ENCODE measurements around the gene MEMO1.
"Not testable (repeated sequence)": the region's sequence is repeated elsewhere in the genome, so short reads cannot be mapped to it uniquely, and the experiment has no call there.

The MEMO1 gene

DNA sequence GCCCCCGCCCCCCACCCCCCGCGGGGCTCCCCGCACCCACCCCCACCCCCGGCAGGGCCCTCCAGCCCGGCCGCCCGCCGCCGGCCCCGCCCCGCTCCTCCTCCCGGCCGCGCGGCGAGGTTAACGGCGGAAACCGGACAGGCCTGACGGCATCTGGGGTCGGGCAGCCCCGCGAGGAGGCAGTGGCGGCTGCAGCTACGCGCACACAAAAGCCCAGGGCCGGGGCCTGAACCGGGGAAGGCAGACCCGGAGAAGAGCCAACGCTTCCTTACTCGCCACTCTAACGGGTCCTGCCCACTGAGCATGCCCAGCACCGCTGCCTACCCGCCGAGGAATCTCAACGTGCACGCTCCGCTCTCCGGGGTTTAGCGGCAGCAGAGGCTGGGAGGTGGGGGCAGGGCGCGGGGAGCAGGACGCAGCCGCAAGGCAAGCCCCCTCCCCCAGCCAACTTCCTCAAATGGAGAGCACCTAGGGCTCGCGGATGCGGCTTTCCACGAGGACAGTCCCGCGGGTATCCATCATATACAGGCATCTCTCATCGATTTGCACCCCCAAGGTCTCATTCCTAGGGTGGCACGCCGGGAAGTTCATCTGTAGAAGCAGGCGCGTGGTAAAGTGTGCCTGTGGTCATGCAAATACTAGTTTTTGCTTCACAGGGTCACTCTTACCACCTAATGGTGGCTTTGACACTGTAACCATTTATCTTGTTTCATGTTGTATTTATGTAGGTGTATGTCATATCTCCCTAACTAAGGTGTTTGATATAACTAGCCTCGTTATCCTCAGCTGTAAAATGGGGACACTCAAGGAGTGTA, at the start of gene MEMO1:
Gene MEMO1 (minus strand): TSS at position 339 of the 815 bp plus-strand sequence. CDS start 761 bp downstream, outside the sequence.
- DNase-seq (ENCODE audit: low read depth, low spot score) = peak; percentile 98

DNA sequence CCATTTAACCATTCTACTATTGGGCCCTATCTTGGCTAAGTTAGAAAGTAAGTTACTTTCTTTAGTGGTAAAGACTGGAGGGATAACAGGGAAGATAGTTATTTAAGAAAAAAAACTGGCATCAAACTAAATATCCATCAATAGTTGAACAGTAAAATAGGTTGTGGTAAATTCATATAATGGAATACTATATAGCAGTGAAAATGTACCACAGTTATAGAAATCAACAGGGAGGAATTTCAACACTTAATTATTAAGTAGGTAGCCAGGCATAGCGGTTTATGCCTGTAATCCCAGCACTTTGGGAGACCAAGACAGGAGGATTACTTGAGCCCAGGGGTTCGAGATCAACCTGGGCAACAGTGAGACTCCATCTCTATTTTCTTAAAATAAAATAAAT, 49.5 kb upstream of the MEMO1 start:
- DNase-seq (ENCODE audit: low read depth, low spot score) = no peak

DNA sequence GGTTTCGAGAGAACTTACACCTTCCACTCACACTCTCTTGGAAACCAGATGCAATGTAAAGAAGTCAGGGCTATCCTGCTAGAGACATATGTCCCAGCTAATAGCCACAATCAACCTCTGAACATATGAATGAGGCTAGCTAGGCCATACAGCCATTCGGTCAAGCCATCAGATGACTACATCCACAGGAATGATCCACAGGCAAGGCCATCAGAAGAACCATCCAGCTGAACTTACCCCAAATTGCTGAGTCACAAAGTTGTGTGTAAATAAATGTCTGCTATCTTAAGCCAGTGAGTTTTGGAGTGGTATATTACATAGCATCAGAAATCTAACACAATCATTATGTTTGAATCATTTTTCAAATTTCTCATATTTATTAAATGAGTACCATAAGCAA, 47.3 kb upstream of the MEMO1 start:
- DNase-seq (ENCODE audit: low read depth, low spot score) = peak; percentile 16

DNA sequence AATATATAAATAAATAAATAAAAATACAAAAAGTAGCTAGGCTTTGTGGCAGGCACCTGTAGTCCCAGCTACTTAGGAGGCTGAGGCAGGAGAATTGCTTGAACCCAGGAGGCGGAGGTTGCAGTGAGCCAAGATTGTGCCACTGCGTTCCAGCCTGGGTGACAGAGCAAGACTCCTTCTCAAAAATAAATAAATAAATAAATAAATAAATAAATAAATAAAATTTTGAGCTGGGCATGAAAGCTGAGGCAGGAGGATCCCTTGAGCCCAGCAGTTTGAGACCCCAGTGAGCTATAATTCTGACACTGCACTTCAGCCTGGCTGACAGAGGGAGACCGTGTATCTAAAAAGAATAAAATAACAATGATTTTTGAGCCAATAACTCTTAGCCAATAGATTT, 43.8 kb upstream of the MEMO1 start:
- not testable (repeated sequence) for DNase-seq (ENCODE audit: low read depth, low spot score)

DNA sequence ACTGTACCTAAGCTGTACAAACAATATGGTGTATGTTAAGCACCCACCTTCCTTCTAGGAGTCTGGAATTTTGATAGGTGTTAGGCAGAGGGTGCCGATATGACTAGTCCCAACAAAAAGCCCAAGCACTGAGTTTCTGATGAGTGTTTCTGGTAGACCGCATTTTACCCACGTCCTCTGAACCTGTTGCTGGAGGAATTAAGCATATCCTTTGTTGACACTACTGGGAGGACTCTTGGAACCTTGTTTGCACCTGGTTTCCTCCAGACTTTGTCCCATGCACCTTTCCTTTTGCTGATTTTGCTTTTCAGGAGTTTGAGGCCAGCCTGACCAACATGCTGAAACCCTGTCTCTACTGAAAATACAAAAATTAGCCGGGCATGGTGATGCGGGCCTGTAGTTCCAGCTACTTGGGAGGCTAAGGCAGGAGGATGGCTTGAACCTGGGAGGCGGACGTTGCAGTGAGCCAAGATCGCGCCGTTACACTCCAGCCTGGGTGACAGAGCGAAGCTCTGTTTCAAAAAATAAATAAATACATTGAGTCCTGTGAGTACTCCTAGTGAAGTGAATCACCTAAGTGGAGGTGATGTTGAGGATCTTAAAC, 41.1 kb upstream of the MEMO1 start:
- no peak for DNase-seq (ENCODE audit: low read depth, low spot score)

DNA sequence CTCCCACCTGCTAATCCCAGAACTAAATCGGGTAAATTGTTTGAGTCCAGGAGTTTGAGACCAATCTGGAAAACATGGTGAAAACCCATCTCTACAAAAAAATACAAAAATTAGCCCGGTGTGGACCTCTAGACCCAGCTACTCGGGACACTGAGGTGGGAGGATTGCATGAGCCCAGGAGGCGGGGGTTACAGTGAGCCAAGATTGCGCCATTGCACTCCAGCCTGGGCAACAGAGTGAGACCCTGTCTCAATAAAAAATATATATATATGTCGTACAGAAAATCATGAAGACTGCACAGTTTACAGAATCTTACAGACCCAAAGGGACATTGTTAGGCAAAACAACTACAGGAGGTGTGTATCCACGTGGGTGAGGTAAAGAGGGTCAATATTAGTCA, 32.8 kb upstream of the MEMO1 start:
- no peak for DNase-seq (ENCODE audit: low read depth, low spot score)

DNA sequence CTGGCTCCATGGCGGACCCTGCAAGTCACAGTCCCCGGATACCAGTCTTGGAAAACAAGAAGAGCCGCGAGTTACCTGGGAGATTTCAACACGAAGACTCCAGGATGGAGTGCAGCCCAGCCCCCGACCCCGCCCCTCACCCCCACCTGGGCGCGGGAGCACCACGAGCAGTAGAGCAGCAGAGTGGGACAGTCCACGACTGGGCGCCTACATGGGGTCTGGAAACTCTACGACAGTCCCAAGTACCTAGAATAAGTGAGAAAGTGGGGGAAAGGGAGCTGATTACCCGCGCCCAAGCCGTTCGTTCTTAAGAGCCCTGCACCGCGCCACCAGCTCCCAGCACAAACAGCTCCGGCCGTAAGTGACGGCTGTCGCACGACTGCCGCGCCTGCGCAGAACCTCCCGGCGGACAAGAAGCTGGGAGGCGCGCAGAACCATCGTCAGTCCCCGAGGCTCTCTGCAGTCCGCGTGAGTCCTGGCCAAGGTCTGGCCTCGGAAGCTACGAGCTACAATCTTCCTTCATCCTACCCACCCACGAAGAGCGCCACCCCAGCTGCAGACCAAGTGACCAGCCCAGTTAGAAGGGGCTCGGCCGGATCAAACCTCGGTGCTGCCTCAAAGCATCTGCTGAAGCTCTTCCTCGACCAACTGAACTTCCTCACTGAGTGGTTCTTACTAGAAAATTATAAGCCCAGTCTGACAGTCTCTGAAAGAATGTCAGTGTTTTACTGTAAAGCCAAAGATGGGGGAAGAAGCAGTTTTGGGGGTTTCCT, 28.8 kb upstream of the MEMO1 start, which contains the start of gene DPY30:
Gene DPY30 (minus strand): TSS at position 359 of the 773 bp plus-strand sequence. CDS start 349 bp downstream, at position 10.
- peak; percentile 97 for DNase-seq (ENCODE audit: low read depth, low spot score)

DNA sequence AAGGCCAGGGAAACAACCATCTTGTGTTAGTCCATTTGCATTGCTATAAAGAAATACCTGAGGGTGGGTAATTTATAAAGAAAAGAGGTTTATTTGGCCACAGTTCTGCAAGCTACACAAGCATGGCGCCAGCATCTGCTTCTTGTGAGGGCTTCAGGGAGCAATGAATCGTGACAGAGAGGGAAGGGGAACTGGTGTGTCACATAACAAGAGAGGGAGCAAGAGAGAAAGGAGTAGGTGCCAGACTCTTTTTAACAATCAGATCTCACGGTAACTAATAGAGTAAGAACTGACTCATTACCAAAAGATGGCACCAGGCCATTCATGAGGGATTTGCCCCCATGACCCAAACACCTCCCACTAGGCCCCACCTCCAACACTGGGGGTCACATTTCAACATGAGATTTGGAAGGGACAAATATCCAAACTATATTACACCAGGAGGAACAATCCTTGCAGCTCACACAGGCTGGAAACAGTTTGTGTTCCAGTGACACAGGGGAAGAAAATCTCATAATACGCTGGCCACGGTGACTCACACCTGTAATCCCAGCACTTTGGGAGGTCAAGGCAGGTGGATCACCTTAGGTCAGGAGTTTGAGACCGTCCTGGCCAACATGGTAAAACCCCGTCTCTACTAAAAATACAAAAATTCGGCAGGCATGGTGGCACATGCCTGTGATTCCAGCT, 23.5 kb upstream of the MEMO1 start:
- DNase-seq (ENCODE audit: low read depth, low spot score) = peak; percentile 39

DNA sequence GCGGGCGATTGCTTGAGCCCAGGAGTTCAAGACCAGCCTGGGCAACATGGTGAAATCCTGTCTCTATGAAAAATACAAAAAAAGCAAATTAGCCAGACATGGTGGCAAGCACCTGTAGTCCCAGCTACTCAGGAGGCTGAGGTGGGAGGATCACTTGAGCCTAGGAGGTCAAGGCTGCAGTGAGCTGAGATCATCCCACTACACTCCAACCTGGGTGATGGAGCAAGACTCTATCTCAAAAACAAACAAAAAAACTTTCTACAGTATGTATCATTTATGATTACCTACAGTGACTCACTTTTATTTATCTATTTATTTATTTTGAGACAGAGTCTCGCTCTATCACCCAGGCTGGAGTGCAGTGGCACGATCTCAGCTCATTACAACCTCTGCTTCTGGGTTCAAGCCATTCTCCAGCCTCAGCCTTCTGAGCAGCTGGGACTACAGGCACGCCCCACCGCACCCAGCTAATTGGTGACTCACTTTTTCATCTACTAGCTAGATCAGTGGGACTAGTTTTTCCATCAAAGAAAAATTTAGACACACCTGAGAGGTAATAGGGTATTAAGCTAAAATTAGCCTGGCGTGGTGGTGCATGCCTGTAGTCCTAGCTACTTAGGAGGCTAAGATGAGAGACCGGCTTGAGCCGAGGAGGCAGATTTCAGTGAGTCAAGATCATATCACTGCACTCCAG, 8.1 kb upstream of the MEMO1 start:
- peak; percentile 26 for DNase-seq (ENCODE audit: low read depth, low spot score)

DNA sequence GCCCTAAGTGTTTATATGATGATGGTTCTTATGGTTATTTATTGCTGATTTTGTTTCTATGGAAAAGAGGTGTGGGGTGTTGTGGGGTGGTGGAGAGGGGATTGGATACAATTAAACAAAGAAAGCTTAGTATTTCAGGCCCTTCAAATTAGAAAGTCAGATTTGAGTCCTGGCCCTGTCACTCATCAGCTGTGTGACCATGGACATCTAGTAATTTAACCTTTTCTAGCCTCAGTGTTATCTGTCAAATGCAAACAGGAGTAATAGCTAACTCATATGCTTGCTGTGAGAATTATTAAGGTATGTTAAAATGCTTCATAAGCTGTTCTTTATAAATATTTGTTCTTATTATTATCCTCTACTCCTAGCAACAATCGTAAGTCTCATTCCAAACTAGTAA, 2.1 kb upstream of the MEMO1 start:
- no peak for DNase-seq (ENCODE audit: low read depth, low spot score)

DNA sequence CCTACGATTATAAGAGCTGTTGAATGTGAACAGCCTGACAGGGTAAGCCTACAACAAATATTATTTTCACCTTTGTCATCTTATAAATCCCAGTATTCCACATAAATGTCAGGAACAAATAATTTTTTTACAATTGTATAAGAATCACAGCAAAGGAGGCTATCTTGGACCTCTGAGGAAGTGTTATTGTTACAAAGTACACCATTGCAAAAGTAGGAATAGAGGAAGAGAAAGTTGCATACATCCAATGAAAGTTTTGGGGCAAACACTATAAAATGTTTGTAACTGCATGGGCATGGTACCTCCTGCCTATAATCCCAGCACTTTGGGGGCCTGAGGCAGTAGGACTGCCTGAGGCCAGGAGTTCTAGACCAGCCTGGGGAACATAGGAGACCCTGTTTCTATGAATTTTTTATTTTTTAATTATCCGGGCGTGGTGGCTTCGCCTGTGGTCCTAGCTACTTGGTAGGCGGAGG, 715 bp upstream of the MEMO1 start:
- no peak for DNase-seq (ENCODE audit: low read depth, low spot score)

DNA sequence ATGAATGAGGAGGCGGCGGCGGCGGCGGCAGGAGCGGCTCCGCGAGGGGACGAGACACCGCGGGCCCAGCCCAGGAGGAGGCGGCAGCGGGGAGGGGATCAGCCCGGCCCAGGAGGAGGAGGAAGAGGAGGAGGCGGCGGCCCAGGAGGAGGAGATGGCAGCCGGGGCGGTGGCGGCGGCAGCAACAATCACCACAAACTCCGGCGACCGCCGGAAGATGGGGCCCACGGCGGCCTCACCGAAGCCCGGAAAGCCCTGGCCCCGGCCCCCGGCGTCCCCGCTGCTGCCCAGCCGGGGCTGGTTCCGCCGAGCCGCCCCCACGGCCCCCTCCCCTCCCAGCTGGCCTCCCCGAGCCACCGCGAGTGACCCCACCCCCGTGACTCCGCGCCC, 533 bp downstream of the MEMO1 start:
- peak; percentile 70 for DNase-seq (ENCODE audit: low read depth, low spot score)

DNA sequence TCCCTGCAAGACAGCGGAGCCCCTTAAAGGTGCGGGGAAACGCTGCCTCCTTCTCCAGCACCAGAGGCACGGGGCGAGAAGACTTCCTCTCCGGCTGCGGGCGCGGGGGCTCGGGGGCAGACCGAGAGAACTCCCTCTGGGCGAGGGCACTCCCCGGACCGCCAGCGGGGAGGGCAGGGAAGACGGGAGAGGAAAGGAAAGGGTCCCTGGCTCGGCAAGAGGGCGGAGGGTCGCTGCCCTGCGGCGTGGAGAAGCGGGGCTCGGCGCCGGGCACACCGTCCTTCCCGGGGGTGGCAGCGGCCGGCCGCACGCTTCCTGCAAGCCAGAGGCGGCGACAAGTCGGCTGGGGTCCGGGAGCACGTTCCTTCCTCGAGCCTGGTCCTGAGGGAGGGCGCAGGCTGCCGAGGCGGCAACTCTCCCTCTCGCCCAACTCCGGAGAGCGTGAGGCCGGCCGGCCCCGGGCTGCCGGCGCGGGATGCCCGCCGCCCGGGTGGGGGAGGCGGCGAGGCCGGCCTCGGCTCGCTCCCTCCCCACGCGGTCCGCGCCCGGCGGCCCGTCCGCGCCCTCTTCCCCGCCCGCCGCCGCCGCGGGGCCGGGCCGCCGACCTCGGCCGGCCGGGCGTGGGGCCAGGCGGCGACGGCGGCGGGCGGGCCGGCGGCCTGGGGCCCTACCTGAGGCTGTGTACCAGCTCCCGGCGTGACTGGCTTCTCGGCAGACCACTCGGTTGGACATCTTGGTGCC, 1.1 kb downstream of the MEMO1 start:
- peak; percentile 63 for DNase-seq (ENCODE audit: low read depth, low spot score)

DNA sequence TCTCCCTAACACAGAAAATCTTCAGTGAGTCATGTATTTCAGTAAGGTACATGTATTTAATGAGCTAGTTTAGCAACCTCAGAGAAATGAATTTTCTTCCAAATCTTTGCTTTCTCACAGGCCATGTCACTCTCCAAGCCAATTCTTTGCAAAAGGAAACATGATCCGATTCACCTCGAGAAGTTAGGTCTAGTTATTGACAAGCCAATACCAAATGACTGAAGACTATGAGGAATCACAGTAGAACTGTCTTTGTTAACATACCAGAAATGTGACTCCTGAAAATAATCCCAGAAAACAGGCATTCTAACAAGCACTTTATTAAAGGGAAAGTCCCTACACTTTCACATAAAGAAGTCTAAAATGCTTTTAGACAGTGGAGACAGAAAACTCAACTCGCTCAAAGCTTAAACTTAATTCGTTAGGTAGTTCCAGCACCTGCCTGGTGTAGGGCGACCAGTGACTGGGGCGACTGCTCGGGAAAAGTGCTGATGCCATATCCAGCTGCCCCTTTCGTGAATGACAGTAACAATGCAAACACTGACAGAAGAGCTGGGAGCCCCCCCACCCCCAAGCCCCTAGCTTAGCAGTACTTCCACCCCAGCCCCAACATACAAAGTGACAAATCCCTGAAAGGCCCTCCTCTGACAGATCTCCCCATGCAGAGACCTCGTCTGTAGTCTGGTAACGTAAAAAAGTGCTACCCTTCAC, 1.8 kb downstream of the MEMO1 start:
- DNase-seq (ENCODE audit: low read depth, low spot score) = peak; percentile 41

DNA sequence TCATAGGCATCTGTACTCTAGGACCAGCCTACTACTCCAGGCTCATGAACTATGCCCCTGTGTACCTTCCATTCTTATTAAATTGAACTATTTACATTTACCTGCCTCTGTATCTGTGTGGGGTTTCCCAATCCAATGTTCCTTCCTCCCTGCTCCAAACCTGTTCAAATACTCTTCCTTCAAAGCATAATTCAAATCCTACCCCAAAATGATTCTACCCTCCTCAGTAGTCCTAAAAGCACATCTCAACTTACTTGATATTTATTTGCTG, 3.8 kb downstream of the MEMO1 start:
- no peak for DNase-seq (ENCODE audit: low read depth, low spot score)

DNA sequence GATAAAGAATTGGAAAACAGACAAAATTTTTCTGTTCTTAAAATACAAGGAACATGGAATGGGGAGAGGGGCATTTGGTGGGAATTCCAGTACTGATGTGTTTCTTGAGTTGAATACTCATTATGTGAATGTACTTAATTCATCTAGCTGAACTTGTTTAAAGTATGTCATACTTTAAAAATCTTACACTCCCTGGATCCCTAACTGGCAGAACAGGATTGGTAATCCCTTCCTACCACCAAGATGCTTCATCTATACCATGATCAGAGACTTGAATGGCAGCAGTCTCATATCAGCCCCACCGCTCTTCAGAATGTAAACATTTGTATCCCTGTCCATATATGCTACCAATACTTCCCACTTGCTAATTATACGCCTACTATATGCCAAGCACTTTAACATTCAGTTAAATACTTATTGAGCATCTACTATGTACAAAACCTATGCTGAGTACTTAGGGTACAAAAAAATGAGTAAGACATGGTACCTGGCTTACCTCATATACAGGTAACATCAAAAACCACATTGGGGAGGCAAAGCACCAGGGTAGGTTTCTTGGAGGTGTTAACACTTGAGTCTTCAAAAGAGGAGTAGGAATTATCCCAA, 5.3 kb downstream of the MEMO1 start:
- no peak for DNase-seq (ENCODE audit: low read depth, low spot score)

DNA sequence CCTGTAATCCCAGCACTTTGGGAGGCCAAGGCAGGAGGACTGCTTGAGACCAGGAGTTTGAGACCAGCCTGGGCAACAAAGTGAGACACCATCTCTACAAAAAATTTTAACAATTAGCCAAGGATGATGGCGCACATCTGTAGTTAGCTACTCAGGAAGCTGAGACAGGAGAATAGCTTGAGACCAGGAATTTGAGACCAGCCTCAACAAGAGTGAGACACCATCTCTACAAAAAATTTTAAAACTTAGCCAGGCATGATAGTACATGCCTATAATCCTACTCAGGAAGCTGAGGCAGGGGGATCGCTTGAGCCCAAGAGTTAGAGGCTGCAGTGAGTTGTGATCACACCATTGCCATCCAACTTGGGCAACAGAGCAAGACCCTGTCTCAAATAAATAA, 7.0 kb downstream of the MEMO1 start:
- no peak for DNase-seq (ENCODE audit: low read depth, low spot score)

DNA sequence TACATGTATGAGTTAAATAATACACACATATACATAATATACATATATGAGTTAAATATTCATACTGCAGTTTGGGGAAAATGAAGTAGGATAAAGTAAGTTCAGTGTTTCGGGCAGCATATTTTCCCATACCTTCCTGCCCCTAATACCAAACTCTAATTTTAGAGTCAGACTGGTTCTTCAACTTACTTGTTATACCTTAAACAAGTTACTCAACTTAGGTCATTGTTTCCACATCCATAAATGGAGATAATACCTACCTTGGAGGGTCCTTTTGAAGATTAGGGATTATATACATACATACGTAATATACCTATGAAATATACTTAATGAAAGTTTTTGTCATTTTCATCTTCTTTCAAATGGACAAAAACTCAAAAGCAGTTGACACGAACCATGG, 8.4 kb downstream of the MEMO1 start:
- no peak for DNase-seq (ENCODE audit: low read depth, low spot score)

DNA sequence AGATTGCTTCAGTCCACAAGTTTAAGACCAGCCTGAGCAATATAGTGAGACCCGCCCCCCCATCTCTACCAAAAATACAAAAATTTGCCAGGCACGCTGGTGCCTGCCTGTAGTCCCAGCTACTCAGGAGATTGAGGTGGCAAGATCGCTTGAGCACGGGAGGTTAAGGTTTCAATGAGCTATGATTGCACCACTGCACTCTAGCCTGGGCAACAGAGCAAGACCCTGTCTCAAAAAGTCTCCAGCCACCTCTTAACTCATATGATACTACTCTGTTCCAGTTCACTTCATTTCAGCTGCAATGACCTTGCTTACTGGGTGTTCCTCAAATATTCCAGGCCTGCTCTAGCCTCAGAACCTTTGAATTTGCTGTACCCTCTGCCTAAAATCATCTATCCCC, 11.4 kb downstream of the MEMO1 start:
- no peak for DNase-seq (ENCODE audit: low read depth, low spot score)

All from astrocyte of the hippocampus (primary cell).